Measurements from ENCODE around the gene CWF19L1.

CWF19L1 gene

DNA sequence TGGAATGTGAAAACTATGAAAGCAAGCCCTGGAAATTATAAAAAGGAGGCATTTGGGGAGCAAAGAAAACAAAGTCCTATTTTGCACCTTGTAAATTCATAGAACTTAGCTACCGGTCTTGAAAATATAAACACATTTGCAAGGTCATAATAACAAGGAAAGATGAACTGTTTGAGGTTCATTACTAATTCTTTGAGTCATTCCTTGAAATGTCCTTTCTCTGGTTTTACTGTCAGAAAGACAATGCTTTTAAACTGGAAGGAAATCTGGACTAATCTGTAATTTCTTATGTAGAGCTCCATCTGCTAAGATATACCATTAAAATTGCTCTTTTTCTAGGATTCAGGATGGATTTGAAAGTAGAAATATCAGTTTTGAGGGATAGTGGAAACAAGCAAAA lies 83.0 kb downstream of the CWF19L1 start:
- peak overlapping the region; percentile 89 for H3K4me3 ChIP-seq (ENCODE audit: low read depth, low read length)
- DNase-seq (ENCODE audit: low read depth) = no peak
- TF ChIP-seq CTCF (IDR thresholded peaks at IDR 0.05; ENCODE audit: control insufficient read depth, extremely low read depth, insufficient read depth) = no peak

DNA sequence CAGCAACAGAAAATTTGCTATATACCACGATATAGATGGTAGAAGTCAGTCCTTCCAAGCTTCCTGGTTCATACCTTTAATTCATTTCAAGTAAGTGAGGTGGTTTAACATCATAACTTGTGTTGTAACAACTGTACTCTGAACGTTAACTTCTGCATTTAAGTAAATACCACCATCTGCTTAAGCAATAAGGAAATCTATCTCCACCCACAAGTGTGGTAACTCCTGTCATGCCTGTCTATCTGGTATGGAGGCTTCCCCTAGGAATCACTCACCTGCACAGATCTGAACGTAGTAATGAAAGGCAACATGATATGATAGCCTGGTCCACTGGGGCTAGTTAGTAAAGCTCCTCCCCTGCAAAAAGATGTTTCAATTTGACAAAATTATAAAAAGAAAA lies 84.0 kb downstream of the CWF19L1 start:
- DNase-seq (ENCODE audit: low read depth) = peak; percentile 40
- no peak for TF ChIP-seq CTCF (IDR thresholded peaks at IDR 0.05; ENCODE audit: control insufficient read depth, extremely low read depth, insufficient read depth)
- no peak overlapping the region for H3K4me3 ChIP-seq (ENCODE audit: low read depth, low read length)

GRCh38 chr10:100182908-100183307 lies 84.5 kb downstream of the CWF19L1 start:
- H3K4me3 ChIP-seq (ENCODE audit: low read depth, low read length) = no peak overlapping the region
- no peak for DNase-seq (ENCODE audit: low read depth)
- no peak for TF ChIP-seq CTCF (IDR thresholded peaks at IDR 0.05; ENCODE audit: control insufficient read depth, extremely low read depth, insufficient read depth)
